ENCODE results near the gene SARDH. TPM values are rescaled to one million over a fixed set of nuclear protein-coding genes. Genes with fewer than 3 reads are reported as not detected.

Gene SARDH
- polyA plus RNA-seq, 1 donor from 2014 or later = not detected

- Histone ChIP-seq H3K9ac (ENCODE audit: low read length) (no peak overlapping the region), H2AFZ (ENCODE audit: low read depth, low read length) (no peak overlapping the region), H4K20me1 (ENCODE audit: insufficient read depth) (no peaks in the 10 kb centered on the region), H3K4me2 (ENCODE audit: low read length) (no peak overlapping the region), H3K9me3 (ENCODE audit: low read length) (peaks cover 9% of the 10 kb centered on the region), H3F3A (ENCODE audit: insufficient read depth, low read length, poor library complexity, severe bottlenecking) (no peaks in the 10 kb centered on the region), H3K79me2 (replicated peaks; ENCODE audit: insufficient read depth, low read length) (no peaks in the 10 kb centered on the region), H3K27me3 (ENCODE audit: insufficient read depth, low read depth, low read length) (no peaks in the 10 kb centered on the region), H3K9me2 (ENCODE audit: insufficient read depth, low read length) (no peaks in the 10 kb centered on the region), H3K36me3 (ENCODE audit: insufficient read depth, low read length) (peaks cover 25% of the 10 kb centered on the region), H3K27ac (ENCODE audit: low read length) (no peak overlapping the region), H3K4me3 (ENCODE audit: low read length) (no peak overlapping the region)
- TF ChIP-seq MXI1 (conservative IDR thresholded peaks at IDR 0.05; ENCODE audit: poor library complexity, severe bottlenecking) (no peak), EZH2 (IDR thresholded peaks at IDR 0.05; ENCODE audit: borderline replicate concordance, insufficient read depth, low read length, poor library complexity, severe bottlenecking) (no peak), REST (IDR thresholded peaks at IDR 0.05; ENCODE audit: borderline replicate concordance) (no peak), SMC3 (conservative IDR thresholded peaks at IDR 0.05; ENCODE audit: poor library complexity) (no peak)
Measured at GRCh38 chr9:133770076-133770777, 32.1 kb upstream of the SARDH start.

GRCh38 chr9:133769511-133770075 is 31.4 kb upstream of the SARDH start:
- Histone ChIP-seq H3F3A (ENCODE audit: insufficient read depth, low read length, poor library complexity, severe bottlenecking) (no peaks in the 10 kb centered on the region), H3K4me3 (ENCODE audit: low read length) (no peak overlapping the region), H3K9me3 (ENCODE audit: low read length) (peaks cover 9% of the 10 kb centered on the region), H3K4me2 (ENCODE audit: low read length) (no peak overlapping the region), H3K27me3 (ENCODE audit: insufficient read depth, low read depth, low read length) (no peaks in the 10 kb centered on the region), H4K20me1 (ENCODE audit: insufficient read depth) (no peaks in the 10 kb centered on the region), H3K9ac (ENCODE audit: low read length) (no peak overlapping the region), H3K9me2 (ENCODE audit: insufficient read depth, low read length) (no peaks in the 10 kb centered on the region), H3K79me2 (replicated peaks; ENCODE audit: insufficient read depth, low read length) (no peaks in the 10 kb centered on the region), H2AFZ (ENCODE audit: low read depth, low read length) (no peak overlapping the region), H3K36me3 (ENCODE audit: insufficient read depth, low read length) (peaks cover 25% of the 10 kb centered on the region), H3K27ac (ENCODE audit: low read length) (no peak overlapping the region)
- TF ChIP-seq MXI1 (conservative IDR thresholded peaks at IDR 0.05; ENCODE audit: poor library complexity, severe bottlenecking) = no peak
- no peak for TF ChIP-seq EZH2 (IDR thresholded peaks at IDR 0.05; ENCODE audit: borderline replicate concordance, insufficient read depth, low read length, poor library complexity, severe bottlenecking)
- no peak for TF ChIP-seq REST (IDR thresholded peaks at IDR 0.05; ENCODE audit: borderline replicate concordance)
- no peak for TF ChIP-seq EP300 (conservative IDR thresholded peaks at IDR 0.05; ENCODE audit: poor library complexity, severe bottlenecking)
- no peak for TF ChIP-seq RAD21 (conservative IDR thresholded peaks at IDR 0.05)
- no peak for TF ChIP-seq SMC3 (conservative IDR thresholded peaks at IDR 0.05; ENCODE audit: poor library complexity)
- no peak for TF ChIP-seq TAF1 (IDR thresholded peaks at IDR 0.05; ENCODE audit: low read depth)
- TF ChIP-seq, protein P1, sequence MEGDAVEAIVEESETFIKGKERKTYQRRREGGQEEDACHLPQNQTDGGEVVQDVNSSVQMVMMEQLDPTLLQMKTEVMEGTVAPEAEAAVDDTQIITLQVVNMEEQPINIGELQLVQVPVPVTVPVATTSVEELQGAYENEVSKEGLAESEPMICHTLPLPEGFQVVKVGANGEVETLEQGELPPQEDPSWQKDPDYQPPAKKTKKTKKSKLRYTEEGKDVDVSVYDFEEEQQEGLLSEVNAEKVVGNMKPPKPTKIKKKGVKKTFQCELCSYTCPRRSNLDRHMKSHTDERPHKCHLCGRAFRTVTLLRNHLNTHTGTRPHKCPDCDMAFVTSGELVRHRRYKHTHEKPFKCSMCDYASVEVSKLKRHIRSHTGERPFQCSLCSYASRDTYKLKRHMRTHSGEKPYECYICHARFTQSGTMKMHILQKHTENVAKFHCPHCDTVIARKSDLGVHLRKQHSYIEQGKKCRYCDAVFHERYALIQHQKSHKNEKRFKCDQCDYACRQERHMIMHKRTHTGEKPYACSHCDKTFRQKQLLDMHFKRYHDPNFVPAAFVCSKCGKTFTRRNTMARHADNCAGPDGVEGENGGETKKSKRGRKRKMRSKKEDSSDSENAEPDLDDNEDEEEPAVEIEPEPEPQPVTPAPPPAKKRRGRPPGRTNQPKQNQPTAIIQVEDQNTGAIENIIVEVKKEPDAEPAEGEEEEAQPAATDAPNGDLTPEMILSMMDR (IDR thresholded peaks at IDR 0.05; ENCODE audit: poor library complexity, severe bottlenecking) = no peak
- no peak for TF ChIP-seq POLR2AphosphoS5 (IDR thresholded peaks at IDR 0.05)

All from neural cell (in vitro differentiated cells).